RWPE2 (cell line): ENCODE results near the gene UBE2Z.

Experiments used
- ATAC-seq: fragments of 200-7000 bp; cut with Tn5 transposase; 3 replicates; pipeline ENCODE4 v1.9.1; 2021; ENCODE audit warnings: low read depth
- DNase-seq: peaks from one replicate; pipeline ENCODE4 v3.0.0-alpha.2; 2020; ENCODE audit warnings: low spot score
- H3K27ac ChIP-seq: fragments of 450-650 bp; 2 replicates; pipeline ENCODE4 v1.5.1; 2017; ENCODE audit warnings: mild to moderate bottlenecking; ENCODE audit not compliant: poor library complexity, severe bottlenecking
- H3K27me3 ChIP-seq: fragments of 250-450 bp; sonication (Bioruptor Pico); 2 replicates; pipeline ENCODE4 v1.5.1; 2021; ENCODE audit warnings: mild to moderate bottlenecking, moderate library complexity; ENCODE audit not compliant: insufficient read depth, poor library complexity, severe bottlenecking
- H3K36me3 ChIP-seq: fragments of 250-450 bp; sonication (Bioruptor Pico); 2 replicates; pipeline ENCODE4 v1.5.1; 2020; ENCODE audit warnings: low read depth, mild to moderate bottlenecking, moderate library complexity
- H3K4me1 ChIP-seq: fragments of 250-450 bp; sonication (Bioruptor Pico); 2 replicates; pipeline ENCODE4 v1.5.1; 2021; ENCODE audit warnings: mild to moderate bottlenecking, moderate library complexity; ENCODE audit not compliant: insufficient read depth, poor library complexity, severe bottlenecking
- H3K4me3 ChIP-seq: fragments of 250-450 bp; sonication (Bioruptor Pico); 2 replicates; pipeline ENCODE4 v1.5.1; 2021; ENCODE audit warnings: mild to moderate bottlenecking, moderate library complexity; ENCODE audit not compliant: severe bottlenecking
- H3K9me3 ChIP-seq: fragments of 250-450 bp; sonication (Bioruptor Pico); 2 replicates; pipeline ENCODE4 v1.5.1; 2021; ENCODE audit warnings: mild to moderate bottlenecking, moderate library complexity; ENCODE audit not compliant: severe bottlenecking
- CTCF ChIP-seq: fragments of 450-650 bp; IDR thresholded peaks from one replicate; pipeline ENCODE4 v1.5.1; 2017; ENCODE audit warnings: mild to moderate bottlenecking, moderate library complexity; ENCODE audit not compliant: poor library complexity, severe bottlenecking

Gene UBE2Z

GRCh38 chr17:48951572-48951971 is 43.4 kb downstream of the UBE2Z start:
- no peaks in the 10 kb centered on the region for H3K36me3 ChIP-seq
- H3K27me3 ChIP-seq, result no peaks in the 10 kb centered on the region
- no peak for TF ChIP-seq CTCF
- no peaks in the 10 kb centered on the region for H3K4me1 ChIP-seq
- ATAC-seq, result no peak
- DNase-seq, result no peak
- no peak overlapping the region for H3K27ac ChIP-seq
- no peaks in the 10 kb centered on the region for H3K9me3 ChIP-seq
- H3K4me3 ChIP-seq, result no peak overlapping the region

- no peak for ATAC-seq
- no peaks in the 10 kb centered on the region for H3K36me3 ChIP-seq
- TF ChIP-seq CTCF, result no peak
- no peak overlapping the region for H3K27ac ChIP-seq
- no peaks in the 10 kb centered on the region for H3K4me1 ChIP-seq
- no peaks in the 10 kb centered on the region for H3K27me3 ChIP-seq
- DNase-seq, result no peak
- no peaks in the 10 kb centered on the region for H3K9me3 ChIP-seq
- H3K4me3 ChIP-seq, result no peak overlapping the region
These were observed 44.7 kb downstream of the UBE2Z start for GRCh38 chr17:48952904-48953303.

- ATAC-seq (peak; percentile 67; the same call in 2 of the 3 replicates), DNase-seq (no peak)
- H3K4me3 ChIP-seq, result no peak overlapping the region
- peak; percentile 61 for TF ChIP-seq CTCF
- no peak overlapping the region for H3K27ac ChIP-seq
- H3K4me1 ChIP-seq, result no peaks in the 10 kb centered on the region
- H3K9me3 ChIP-seq, result no peaks in the 10 kb centered on the region
- H3K27me3 ChIP-seq, result no peaks in the 10 kb centered on the region
- no peaks in the 10 kb centered on the region for H3K36me3 ChIP-seq
These were observed 46.1 kb downstream of the UBE2Z start for GRCh38 chr17:48954300-48954755.

- Histone ChIP-seq H3K9me3 (no peaks in the 10 kb centered on the region), H3K27ac (no peak overlapping the region), H3K27me3 (no peaks in the 10 kb centered on the region), H3K4me1 (peaks cover 9% of the 10 kb centered on the region), H3K36me3 (no peaks in the 10 kb centered on the region), H3K4me3 (no peak overlapping the region)
- DNase-seq (no peak), ATAC-seq (peak; percentile 31)
- TF ChIP-seq CTCF, result no peak
These were observed 52.8 kb downstream of the UBE2Z start for GRCh38 chr17:48960834-48961515.

- Histone ChIP-seq H3K4me3 (no peak overlapping the region), H3K27ac (no peak overlapping the region)
- peak; percentile 95 for ATAC-seq
These were observed 53.5 kb downstream of the UBE2Z start for GRCh38 chr17:48961516-48962233.

More at GRCh38 chr17:48961516-48962233, 53.5 kb downstream of the UBE2Z start:
- peaks cover 9% of the 10 kb centered on the region for H3K4me1 ChIP-seq
- no peak for TF ChIP-seq CTCF
- no peaks in the 10 kb centered on the region for H3K9me3 ChIP-seq
- peak; percentile 72 for DNase-seq
- no peaks in the 10 kb centered on the region for H3K27me3 ChIP-seq
- no peaks in the 10 kb centered on the region for H3K36me3 ChIP-seq
